Activated T-helper 9 cell treated with anti-CD3 and anti-CD28 coated beads, Interleukin-2, amount 50 U/mL, for 16 hours (primary cell): ENCODE data around the gene MOB3A.

Source experiments
- DNase-seq: peaks from one replicate; pipeline ENCODE4 v3.0.0-alpha.2; 2020; ENCODE audit warnings: low read depth

Gene MOB3A

DNA sequence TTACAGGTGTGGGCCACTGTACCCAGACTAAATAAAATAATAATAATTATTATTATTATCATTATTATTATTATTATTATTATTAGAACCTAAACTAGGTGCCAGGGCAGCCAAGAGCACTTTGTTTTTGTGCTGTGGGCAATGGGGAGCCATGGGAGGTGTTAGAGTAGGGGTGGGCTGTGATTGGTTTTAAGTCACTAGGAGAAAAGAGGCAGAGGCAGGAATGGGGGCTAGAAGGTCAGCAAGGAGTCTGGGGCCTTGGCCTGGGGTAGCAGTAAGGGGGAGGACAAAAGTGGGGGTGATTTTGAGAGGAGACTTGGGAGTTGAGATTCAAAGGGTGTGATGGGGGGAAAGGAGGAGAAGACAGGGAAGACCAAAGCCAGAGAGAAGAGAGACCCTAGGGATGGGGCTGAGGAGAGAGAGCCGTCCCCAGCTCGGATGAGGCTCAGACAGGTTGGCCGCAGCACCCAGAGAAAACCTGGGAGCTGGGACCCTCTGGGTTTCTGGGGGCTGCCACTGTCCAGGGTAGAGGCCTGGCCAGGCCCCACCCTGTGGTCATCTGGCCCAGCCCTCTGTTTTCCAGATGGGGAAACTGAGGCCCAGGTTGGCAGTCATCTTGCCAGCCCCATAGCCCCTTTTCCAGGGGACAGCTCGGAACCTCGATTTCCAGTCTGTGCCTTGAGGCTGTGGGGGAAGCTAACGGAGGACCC is 62.9 kb downstream of the MOB3A start:
- no peak for DNase-seq

DNA sequence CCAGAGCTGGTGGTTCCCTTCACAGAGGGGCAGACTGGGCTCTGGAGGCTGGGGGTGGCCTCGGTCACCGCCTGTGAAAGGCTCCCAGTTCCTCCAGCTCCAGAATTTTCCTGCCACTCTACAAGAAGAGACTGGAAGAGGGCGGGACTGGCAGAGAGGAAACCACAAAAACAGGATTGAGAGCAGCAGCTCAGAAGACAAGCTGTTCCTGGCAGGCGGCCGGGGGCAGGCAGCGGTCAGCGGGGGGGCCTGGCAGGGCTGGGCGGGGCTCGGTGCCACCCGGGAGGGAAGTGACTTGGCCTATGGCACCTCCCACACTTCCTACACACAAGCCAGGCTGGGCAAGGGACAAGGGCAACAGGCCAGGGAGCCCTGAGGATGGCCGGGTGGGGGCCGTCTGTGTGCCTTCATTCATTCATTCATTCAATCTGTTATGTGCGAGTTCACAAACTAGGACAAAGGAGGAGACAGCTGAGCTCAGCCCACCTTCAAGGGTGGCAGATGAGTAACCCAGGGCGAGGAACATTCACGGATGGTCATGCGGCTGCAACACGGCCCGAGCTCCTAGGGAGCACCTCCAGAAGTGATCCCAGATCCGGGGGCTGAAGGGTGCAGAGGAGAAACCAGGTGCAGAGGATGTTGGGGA is 63.7 kb downstream of the MOB3A start:
- DNase-seq, result no peak

DNA sequence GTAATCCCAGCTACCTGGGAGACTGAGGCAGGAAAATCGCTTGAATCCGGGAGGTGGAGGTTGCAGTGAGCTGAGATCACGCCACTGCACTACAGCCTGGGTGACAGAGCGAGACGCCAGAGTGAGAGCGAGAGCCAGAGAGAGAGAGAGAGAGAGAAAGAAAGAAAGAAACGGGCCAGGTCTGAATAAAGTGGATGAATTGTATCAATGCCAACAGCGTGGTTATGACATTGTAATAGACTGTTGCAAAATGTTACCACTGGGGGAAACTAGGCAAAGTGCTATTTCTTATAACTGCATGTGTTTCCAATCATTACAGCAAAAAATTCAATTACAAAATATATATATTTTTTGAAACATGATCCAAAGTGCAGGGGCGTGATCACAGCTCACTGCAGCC is 68.8 kb downstream of the MOB3A start:
- no peak for DNase-seq

DNA sequence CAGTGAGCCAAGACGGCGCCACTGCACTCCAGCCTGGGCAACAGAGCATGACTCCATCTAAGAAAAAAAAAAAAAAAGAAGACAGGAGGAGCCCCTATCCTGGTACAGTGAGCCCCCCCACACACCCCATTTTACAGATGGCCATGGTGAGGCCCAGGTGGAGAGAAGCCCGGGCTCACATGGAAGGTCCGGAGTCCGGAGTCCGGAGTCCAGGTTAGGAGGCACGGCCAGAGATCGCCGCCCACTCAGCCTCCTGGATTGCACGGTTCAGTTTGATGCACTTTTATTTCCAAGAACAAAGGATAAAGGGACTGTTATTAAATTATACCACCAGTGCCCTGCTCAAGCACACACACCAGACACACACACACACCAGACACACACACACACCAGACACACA is 69.4 kb downstream of the MOB3A start:
- no peak for DNase-seq

DNA sequence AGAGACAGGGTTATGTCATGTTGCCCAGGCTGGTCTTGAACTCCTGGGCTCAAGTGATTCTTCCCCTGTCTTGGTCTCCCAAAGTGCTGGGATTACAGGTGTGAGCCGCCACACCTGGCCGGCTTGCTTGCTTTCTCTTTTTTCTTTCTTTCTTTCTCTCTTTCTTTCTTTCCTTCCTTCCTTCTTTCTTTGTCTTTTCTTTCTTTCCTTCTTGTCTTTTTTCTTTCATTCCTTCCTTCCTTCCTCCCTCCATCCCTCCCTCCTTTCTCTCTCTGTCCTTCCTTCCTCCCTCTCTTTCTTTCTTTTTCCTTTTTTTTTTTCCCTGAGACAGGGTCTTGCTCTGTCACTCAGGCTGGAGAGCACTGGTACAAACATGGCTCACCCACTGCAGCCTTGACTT is 73.8 kb downstream of the MOB3A start:
- DNase-seq, result no peak

DNA sequence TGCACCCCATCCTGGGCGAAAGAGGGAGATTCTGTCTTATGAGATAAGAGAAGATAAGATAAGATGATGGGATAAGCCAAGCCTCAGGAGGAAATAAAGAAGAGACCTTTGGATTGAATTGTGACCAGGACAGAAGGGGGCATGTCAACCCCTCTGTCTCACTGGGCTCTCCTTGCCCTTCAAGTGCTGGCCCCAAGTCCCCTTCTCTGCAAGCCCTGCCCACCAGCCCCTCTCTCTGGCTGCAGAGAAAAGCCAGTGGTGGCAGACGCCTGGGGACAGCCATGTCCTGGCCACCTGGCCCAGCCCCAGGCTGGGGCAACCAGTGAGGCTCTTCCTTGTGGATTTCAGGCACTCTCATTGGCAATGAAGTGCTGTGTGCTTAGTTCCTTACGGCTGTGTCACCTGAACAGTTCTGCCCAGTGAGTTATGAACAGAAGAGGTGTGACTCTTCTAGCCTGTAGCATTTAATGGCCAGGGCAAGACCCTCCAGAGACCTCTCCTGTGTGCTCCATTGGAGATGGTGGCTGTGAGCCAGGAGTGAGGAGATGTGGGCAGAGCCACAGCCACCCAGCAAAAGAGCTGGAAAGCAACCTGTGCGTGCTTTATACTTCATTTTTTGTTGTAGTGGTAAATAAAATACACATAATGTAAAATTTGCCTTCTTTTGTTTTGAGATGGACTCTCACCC is 74.5 kb downstream of the MOB3A start:
- DNase-seq, result no peak
